Osteocyte (in vitro differentiated cells): ENCODE results near the gene TMC3. TPM values are rescaled to one million over a fixed set of nuclear protein-coding genes. Genes with fewer than 3 reads are reported as not detected.

Experiments used
- DNase-seq: peaks from one replicate; pipeline ENCODE4 v3.0.0; 2021; ENCODE audit warnings: mixed read lengths; ENCODE audit not compliant: unreplicated experiment; ENCODE audit errors: extremely low spot score
- H3K27ac Mint-ChIP-seq: one replicate; pipeline ENCODE4 v1.8.0; 2021; ENCODE audit warnings: mild to moderate bottlenecking, mixed read lengths; ENCODE audit not compliant: unreplicated experiment
- H3K27me3 Mint-ChIP-seq: one replicate; pipeline ENCODE4 v1.8.0; 2021; ENCODE audit warnings: mixed read lengths; ENCODE audit not compliant: unreplicated experiment
- H3K36me3 Mint-ChIP-seq: one replicate; pipeline ENCODE4 v1.8.0; 2021; ENCODE audit warnings: mixed read lengths; ENCODE audit not compliant: unreplicated experiment
- H3K4me1 Mint-ChIP-seq: one replicate; pipeline ENCODE4 v1.8.0; 2021; ENCODE audit warnings: mixed read lengths; ENCODE audit not compliant: unreplicated experiment
- H3K4me3 Mint-ChIP-seq: one replicate; pipeline ENCODE4 v1.8.0; 2021; ENCODE audit warnings: mild to moderate bottlenecking, moderate library complexity, mixed read lengths; ENCODE audit not compliant: unreplicated experiment
- H3K9me3 Mint-ChIP-seq: one replicate; pipeline ENCODE4 v1.8.0; 2021; ENCODE audit warnings: mixed read lengths; ENCODE audit not compliant: unreplicated experiment
- CTCF ChIP-seq: fragments of 200-600 bp; sonication (generic); IDR thresholded peaks from 2 replicates; pipeline ENCODE4 v1.5.0; 2021; ENCODE audit warnings: antibody characterized with exemption, mild to moderate bottlenecking, moderate library complexity
- total RNA-seq: library from RNA; stranded (reverse); gene quantifications from 2 replicates; pipeline ENCODE4 v1.2.1, GENCODE V29; 2021

The TMC3 gene
- total RNA-seq, 1 donor from 2014 or later, result not detected

DNA sequence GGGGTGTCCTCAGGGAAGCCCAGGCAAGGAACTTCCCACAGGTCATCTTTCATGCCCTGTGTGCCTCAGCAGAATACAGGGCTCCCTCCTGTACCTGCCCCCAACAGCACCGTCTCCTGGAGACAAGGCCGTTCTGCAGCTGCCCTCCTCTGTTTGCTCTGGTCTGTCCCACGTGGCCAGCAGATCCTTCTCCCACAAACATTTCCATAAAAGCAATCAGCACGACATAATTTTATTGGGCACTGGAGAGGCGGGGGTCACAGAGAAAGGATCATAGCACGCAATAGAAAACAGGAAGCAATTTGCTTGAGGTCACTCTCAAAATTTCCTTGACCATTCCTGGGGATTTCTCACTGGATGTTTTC, 79.5 kb downstream of the TMC3 start:
- peaks cover 3% of the 10 kb centered on the region for H3K4me1 Mint-ChIP-seq
- no peak overlapping the region for H3K4me3 Mint-ChIP-seq
- H3K27me3 Mint-ChIP-seq, result peaks cover 18% of the 10 kb centered on the region
- DNase-seq, result no peak
- no peaks in the 10 kb centered on the region for H3K36me3 Mint-ChIP-seq
- no peak for TF ChIP-seq CTCF
- no peak overlapping the region for H3K27ac Mint-ChIP-seq
- H3K9me3 Mint-ChIP-seq, result no peaks in the 10 kb centered on the region

GRCh38 chr15:81293728-81294515, 80.1 kb downstream of the TMC3 start:
- no peaks in the 10 kb centered on the region for H3K9me3 Mint-ChIP-seq
- no peak overlapping the region for H3K4me3 Mint-ChIP-seq
- no peaks in the 10 kb centered on the region for H3K36me3 Mint-ChIP-seq
- TF ChIP-seq CTCF, result no peak
- peaks cover 3% of the 10 kb centered on the region for H3K4me1 Mint-ChIP-seq
- peaks cover 18% of the 10 kb centered on the region for H3K27me3 Mint-ChIP-seq
- DNase-seq, result no peak
- no peak overlapping the region for H3K27ac Mint-ChIP-seq

DNA sequence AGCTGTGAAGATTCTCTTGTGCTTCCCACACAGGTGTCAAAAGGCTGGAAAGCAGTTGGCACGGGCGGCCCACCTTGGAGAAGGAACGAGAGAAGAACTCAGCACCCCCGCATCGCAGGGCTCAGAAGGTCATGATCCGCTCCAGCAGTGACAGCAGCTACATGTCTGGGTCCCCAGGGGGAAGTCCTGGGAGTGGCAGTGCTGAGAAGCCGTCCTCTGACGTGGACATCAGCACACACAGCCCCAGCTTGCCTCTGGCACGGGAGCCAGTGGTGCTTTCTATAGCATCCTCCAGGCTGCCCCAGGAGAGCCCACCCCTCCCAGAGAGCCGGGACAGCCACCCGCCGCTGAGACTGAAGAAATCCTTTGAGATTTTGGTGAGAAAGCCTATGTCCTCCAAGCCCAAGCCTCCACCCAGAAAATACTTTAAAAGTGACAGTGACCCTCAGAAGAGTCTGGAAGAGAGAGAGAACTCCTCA, 81.5 kb downstream of the TMC3 start:
- Mint-ChIP-seq H3K36me3 (no peaks in the 10 kb centered on the region), H3K27ac (no peak overlapping the region), H3K9me3 (no peaks in the 10 kb centered on the region), H3K4me1 (peaks cover 3% of the 10 kb centered on the region), H3K4me3 (no peak overlapping the region), H3K27me3 (peaks cover 21% of the 10 kb centered on the region)
- no peak for DNase-seq
- no peak for TF ChIP-seq CTCF

DNA sequence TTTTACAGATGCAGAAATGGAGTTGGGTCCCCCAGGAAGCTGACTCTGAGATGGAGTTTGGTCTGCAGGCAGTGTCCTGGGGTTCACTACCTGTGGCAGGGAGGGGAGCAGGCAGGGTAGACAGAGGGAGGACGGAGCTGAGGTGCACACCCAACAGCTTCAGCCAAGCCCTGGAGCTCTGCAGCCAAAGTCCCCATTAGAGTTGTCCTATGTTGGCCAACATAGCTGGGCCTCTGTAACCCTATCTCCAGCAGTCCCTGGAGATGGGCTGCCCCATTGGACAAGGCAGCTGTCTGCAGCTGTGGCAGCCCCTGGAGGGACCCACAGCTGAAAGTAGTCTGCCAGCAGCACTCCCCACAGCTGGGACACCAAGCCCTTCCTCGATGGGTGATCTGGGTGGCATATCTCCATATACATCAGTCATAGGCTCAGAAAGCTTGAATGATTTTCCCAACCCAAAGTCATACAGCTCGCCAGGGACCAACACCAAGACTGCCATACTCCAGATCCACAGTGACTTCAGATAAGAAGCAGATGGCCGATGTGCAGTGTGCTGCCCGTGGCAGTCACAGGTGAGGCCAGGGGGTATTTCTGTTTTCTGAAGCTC, 82.0 kb downstream of the TMC3 start:
- Mint-ChIP-seq H3K4me3 (no peak overlapping the region), H3K4me1 (peaks cover 3% of the 10 kb centered on the region), H3K27me3 (peaks cover 24% of the 10 kb centered on the region), H3K27ac (no peak overlapping the region), H3K9me3 (no peaks in the 10 kb centered on the region), H3K36me3 (no peaks in the 10 kb centered on the region)
- DNase-seq, result no peak
- TF ChIP-seq CTCF, result no peak

DNA sequence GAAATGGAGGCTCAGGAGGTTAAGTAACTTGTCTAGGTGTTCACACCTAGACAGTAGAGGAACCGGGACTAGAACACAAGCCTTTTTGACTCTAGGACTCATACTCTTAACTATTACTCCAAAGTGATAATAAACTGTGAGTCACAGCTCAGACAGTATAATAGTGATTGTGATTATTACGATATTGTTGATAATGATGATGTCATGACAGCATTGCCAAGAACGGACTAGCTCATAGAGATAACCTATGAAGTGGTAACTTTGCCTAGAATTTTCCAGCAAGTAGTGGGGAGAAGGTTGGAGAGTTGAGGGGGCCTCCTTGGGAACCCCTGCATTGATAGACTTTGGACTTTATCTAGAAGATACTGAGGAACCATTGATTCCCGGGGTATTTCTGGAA, 84.1 kb downstream of the TMC3 start:
- Mint-ChIP-seq H3K27ac (no peak overlapping the region), H3K9me3 (no peaks in the 10 kb centered on the region), H3K4me3 (no peak overlapping the region), H3K27me3 (peaks cover 34% of the 10 kb centered on the region), H3K4me1 (no peaks in the 10 kb centered on the region), H3K36me3 (no peaks in the 10 kb centered on the region)
- no peak for DNase-seq
- TF ChIP-seq CTCF, result no peak
